Spinal cord (tissue), 4 donors: ENCODE data around the gene KRTAP5-9. TPM values are rescaled to one million over a fixed set of nuclear protein-coding genes. Genes with fewer than 3 reads are reported as not detected.

Source experiments
- polyA plus RNA-seq, 2 donors: library from polyadenylated mRNA; unstranded; fragments of 120-200 nt; gene quantifications; one replicate each; pipeline ENCODE4 v1.2.1, GENCODE V29; 2013; ENCODE audit not compliant: insufficient read length in 2 of 2
- small RNA-seq: library from RNA; depleted of rRNA; stranded (forward); fragments of <200 nt; gene quantifications from one replicate; pipeline ENCODE3, GENCODE V24; 2014; ENCODE audit warnings: low replicate concordance
- total RNA-seq, 2 donors: library from RNA; depleted of rRNA in 1 of 2; stranded (reverse); fragments of 120-200 nt in 1 of 2; fragments of >200 nt in 1 of 2; gene quantifications; one replicate each; pipeline versions ENCODE4 v1.2.3 to v1.2.4, GENCODE V29; 2013 to 2014

KRTAP5-9 gene
- total and polyA plus RNA-seq, 4 donors, result 0.38 to 0.71 TPM; not detected in 2

Small RNAs within 50 kb of the gene (small RNA-seq; reads per million reads assigned to genes)
- gene AP000867.1, result not detected
- gene KRTAP5-14P, result not detected

Other genes with a start within 250 kb of the KRTAP5-9 start
- gene DHCR7, start 100.0 kb upstream of the KRTAP5-9 start, total RNA-seq, result 10 to 100 TPM; 32.3 to 42.3 TPM
- 100 to 1,000 TPM; 103 to 115 TPM for gene DHCR7, start 100.0 kb upstream of the KRTAP5-9 start, polyA plus RNA-seq
- gene NADSYN1, start 95.2 kb upstream of the KRTAP5-9 start, total RNA-seq, result 10 to 100 TPM; 26.1 to 42.8 TPM
- 10 to 100 TPM; 52.3 to 64.0 TPM for gene NADSYN1, start 95.2 kb upstream of the KRTAP5-9 start, polyA plus RNA-seq
- under 1 TPM; 0.17 to 0.20 TPM for gene KRTAP5-7, start 21.2 kb upstream of the KRTAP5-9 start, total RNA-seq
- gene KRTAP5-7, start 21.2 kb upstream of the KRTAP5-9 start, polyA plus RNA-seq, result 1 to 10 TPM; 1.0 to 1.4 TPM
- not detected for gene KRTAP5-8, start 10.4 kb upstream of the KRTAP5-9 start, total RNA-seq
- gene KRTAP5-8, start 10.4 kb upstream of the KRTAP5-9 start, polyA plus RNA-seq, result under 1 TPM in 1 of 2 donors, not detected in 1; 0.22 TPM
- not detected for gene KRTAP5-10, start 17.1 kb downstream of the KRTAP5-9 start, total RNA-seq
- under 1 TPM; 0.18 to 0.24 TPM for gene KRTAP5-10, start 17.1 kb downstream of the KRTAP5-9 start, polyA plus RNA-seq
- gene KRTAP5-11, start 34.5 kb downstream of the KRTAP5-9 start, total RNA-seq, result not detected
- gene KRTAP5-11, start 34.5 kb downstream of the KRTAP5-9 start, polyA plus RNA-seq, result 1 to 10 TPM in 1 of 2 donors, under 1 TPM in 1; 0.43 to 1.0 TPM